GM06990 (cell line): ENCODE data around the gene CRYL1.

ENCODE experiments used
- DNase-seq: peaks from one replicate; pipeline ENCODE4 v3.0.0-alpha.2; 2011; ENCODE audit not compliant: insufficient read length; ENCODE audit errors: extremely low read depth
- H3K27me3 ChIP-seq: replicated peaks from 2 replicates; pipeline ENCODE4 v1.6.0; 2011; ENCODE audit warnings: low read length; ENCODE audit not compliant: control insufficient read depth, insufficient read depth
- H3K36me3 ChIP-seq: 2 replicates; pipeline ENCODE4 v1.5.1; 2011; ENCODE audit warnings: low read length; ENCODE audit not compliant: control insufficient read depth, insufficient read depth
- H3K4me3 ChIP-seq: replicated peaks from 2 replicates; pipeline ENCODE4 v1.5.1; 2011; ENCODE audit warnings: low read depth, mild to moderate bottlenecking, control low read depth, low read length
- TF ChIP-seq, protein P1 (sequence below): IDR thresholded peaks from 2 replicates; pipeline ENCODE4 v1.5.1; 2011; ENCODE audit warnings: low read length, control low read depth, mild to moderate bottlenecking, inconsistent platforms; ENCODE audit not compliant: insufficient read depth, poor library complexity, severe bottlenecking

The CRYL1 gene

GRCh38 chr13:20426766-20427448, 98.8 kb downstream of the CRYL1 start:
- no peak overlapping the region for H3K4me3 ChIP-seq
- no peaks in the 10 kb centered on the region for H3K27me3 ChIP-seq
- no peaks in the 10 kb centered on the region; the same call in 1 of the 2 replicates for H3K36me3 ChIP-seq
- no peak for DNase-seq
- TF ChIP-seq, protein P1, sequence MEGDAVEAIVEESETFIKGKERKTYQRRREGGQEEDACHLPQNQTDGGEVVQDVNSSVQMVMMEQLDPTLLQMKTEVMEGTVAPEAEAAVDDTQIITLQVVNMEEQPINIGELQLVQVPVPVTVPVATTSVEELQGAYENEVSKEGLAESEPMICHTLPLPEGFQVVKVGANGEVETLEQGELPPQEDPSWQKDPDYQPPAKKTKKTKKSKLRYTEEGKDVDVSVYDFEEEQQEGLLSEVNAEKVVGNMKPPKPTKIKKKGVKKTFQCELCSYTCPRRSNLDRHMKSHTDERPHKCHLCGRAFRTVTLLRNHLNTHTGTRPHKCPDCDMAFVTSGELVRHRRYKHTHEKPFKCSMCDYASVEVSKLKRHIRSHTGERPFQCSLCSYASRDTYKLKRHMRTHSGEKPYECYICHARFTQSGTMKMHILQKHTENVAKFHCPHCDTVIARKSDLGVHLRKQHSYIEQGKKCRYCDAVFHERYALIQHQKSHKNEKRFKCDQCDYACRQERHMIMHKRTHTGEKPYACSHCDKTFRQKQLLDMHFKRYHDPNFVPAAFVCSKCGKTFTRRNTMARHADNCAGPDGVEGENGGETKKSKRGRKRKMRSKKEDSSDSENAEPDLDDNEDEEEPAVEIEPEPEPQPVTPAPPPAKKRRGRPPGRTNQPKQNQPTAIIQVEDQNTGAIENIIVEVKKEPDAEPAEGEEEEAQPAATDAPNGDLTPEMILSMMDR: no peak

- H3K36me3 ChIP-seq: no peaks in the 10 kb centered on the region; the same call in 1 of the 2 replicates
- TF ChIP-seq, protein P1: no peak
Measured at GRCh38 chr13:20425819-20426219, 99.8 kb downstream of the CRYL1 start.

GRCh38 chr13:20424949-20425348, 100.7 kb downstream of the CRYL1 start:
- no peak overlapping the region for H3K4me3 ChIP-seq
- no peaks in the 10 kb centered on the region for H3K27me3 ChIP-seq
- no peak for DNase-seq
- no peaks in the 10 kb centered on the region; the same call in 1 of the 2 replicates for H3K36me3 ChIP-seq
- TF ChIP-seq, protein P1: no peak

More at GRCh38 chr13:20425819-20426219, 99.8 kb downstream of the CRYL1 start:
- Histone ChIP-seq H3K4me3 (no peak overlapping the region), H3K27me3 (no peaks in the 10 kb centered on the region)
- no peak for DNase-seq

DNA sequence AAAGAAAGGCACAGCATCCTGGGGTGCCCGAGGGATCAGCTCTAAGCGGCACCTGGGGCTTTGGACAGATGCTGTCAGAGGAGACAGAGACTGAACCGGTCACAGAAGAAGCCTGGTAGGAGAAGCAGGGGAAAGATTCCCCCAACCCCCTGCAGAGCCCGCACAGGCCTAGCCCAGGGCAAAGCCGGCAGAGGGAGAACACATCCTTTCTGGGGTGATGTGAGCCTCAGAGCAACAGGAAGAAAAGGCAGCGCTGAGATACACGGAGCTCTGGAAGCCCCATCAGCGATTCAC, 101.2 kb downstream of the CRYL1 start:
- TF ChIP-seq, protein P1: no peak
- H3K27me3 ChIP-seq: no peaks in the 10 kb centered on the region
- H3K36me3 ChIP-seq: no peaks in the 10 kb centered on the region
- no peak for DNase-seq
- no peak overlapping the region for H3K4me3 ChIP-seq

DNA sequence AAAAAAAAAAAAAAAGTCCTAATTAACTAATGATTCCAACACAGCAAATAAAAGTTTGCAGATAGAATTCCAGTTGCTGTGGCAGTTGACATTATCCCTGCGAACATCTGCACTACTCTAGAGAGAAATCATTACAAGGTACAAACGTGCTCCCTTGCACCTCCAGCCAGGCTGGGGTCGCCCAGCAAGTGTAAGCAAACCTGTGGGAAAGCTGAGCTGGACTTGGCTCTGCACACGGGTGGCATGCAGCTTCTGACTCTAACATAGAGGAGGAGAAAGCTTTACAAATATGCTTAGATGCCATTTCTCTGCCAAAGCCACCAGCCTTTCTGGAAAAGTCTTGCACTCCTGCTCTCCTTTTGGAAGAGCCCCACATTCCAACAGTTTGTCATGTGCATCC, 103.3 kb downstream of the CRYL1 start:
- TF ChIP-seq, protein P1: no peak
- no peaks in the 10 kb centered on the region for H3K27me3 ChIP-seq
- DNase-seq: no peak
- no peak overlapping the region for H3K4me3 ChIP-seq
- H3K36me3 ChIP-seq: no peaks in the 10 kb centered on the region

GRCh38 chr13:20420938-20421337, 104.7 kb downstream of the CRYL1 start:
- DNase-seq: no peak
- Histone ChIP-seq H3K27me3 (no peaks in the 10 kb centered on the region), H3K36me3 (no peaks in the 10 kb centered on the region), H3K4me3 (no peak overlapping the region)
- TF ChIP-seq, protein P1: no peak
